ENCODE measurements around the gene LMBR1. TPM values are rescaled to one million over a fixed set of nuclear protein-coding genes. Genes with fewer than 3 reads are reported as not detected.

LMBR1 gene
- total and polyA plus RNA-seq, 2 of the 4 experiments (the other 2 are of a cell fraction) = 11.9 to 19.9 TPM

DNA sequence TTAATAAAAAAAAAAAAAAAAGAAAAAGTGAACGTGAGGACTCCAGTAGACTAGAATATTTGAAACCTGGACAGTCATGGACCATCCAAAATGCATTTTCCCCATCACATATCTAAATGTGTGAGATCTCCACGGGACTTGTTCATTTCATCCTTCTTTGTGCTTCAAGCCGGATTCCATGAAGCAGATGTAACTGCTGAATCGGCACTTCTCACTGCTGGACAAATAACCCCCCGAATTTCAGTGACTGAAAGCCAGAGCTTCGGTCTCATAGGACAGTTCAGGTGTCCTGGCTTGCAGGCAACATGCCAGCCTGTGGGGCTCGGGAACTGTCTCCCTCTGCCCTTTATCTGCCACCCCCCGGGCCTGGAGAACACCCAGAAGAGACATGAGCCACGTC, 219.1 kb downstream of the LMBR1 start:
- Histone ChIP-seq H4K5ac (ENCODE audit: low read depth, low read length) (no peak overlapping the region), H3K36me3 (ENCODE audit: control insufficient read depth, insufficient read depth, low read length) (peaks cover 9% of the 10 kb centered on the region; the same call in 1 of the 2 replicates), H2BK5ac (ENCODE audit: low read depth, low read length, poor library complexity, severe bottlenecking) (no peak overlapping the region), H3K27me3 (ENCODE audit: control insufficient read depth, insufficient read depth, low read length) (no peaks in the 10 kb centered on the region), H3K4me3 (ENCODE audit: insufficient read depth, low read depth, low read length) (no peak overlapping the region), H2BK120ac (ENCODE audit: low read depth, low read length) (no peak overlapping the region), H3K27ac (ENCODE audit: insufficient read depth, low read length) (no peak overlapping the region), H3K4me2 (ENCODE audit: low read depth, low read length) (no peak overlapping the region), H4K8ac (ENCODE audit: low read depth in 2 of 2, low read length in 2 of 2) (no peak overlapping the region), H3K9ac (ENCODE audit: low read depth, low read length) (no peak overlapping the region), H2AK9ac (replicated peaks; ENCODE audit: low read depth, low read length, poor library complexity) (no peak overlapping the region), H3K9me1 (ENCODE audit: insufficient read depth, low read length) (peaks cover 3% of the 10 kb centered on the region; the same call in 1 of the 2 replicates), H2BK15ac (ENCODE audit: low read depth, low read length) (no peak overlapping the region), H3K56ac (ENCODE audit: extremely low read depth, insufficient read depth, low read length) (no peak overlapping the region), H4K91ac (ENCODE audit: insufficient read depth, low read depth, low read length) (no peak overlapping the region), H4K20me1 (ENCODE audit: insufficient read depth, low read length) (no peaks in the 10 kb centered on the region), H3K4me1 (ENCODE audit: control insufficient read depth, insufficient read depth, low read length) (no peaks in the 10 kb centered on the region), H3K4ac (ENCODE audit: low read depth, low read length) (no peak overlapping the region), H2BK20ac (ENCODE audit: low read depth, low read length) (no peak overlapping the region), H3K9me3 (ENCODE audit: control insufficient read depth, insufficient read depth, low read length) (no peaks in the 10 kb centered on the region), H3K79me1 (ENCODE audit: low read depth in 1 of 2, low read length in 2 of 2) (no peaks in the 10 kb centered on the region), H3K14ac (replicated peaks; ENCODE audit: low read depth, low read length) (no peak overlapping the region), H3K23ac (ENCODE audit: low read depth, low read length) (no peak overlapping the region), H3K18ac (ENCODE audit: low read depth, low read length) (no peak overlapping the region), H2AK5ac (ENCODE audit: low read depth, low read length) (no peak overlapping the region), H2AFZ (replicated peaks; ENCODE audit: low read length, poor library complexity) (no peak overlapping the region)
- ATAC-seq (ENCODE audit: low read depth) (no peak), DNase-seq (no peak)
- TF ChIP-seq CHD1 (IDR thresholded peaks at IDR 0.05; ENCODE audit: low read depth, low read length) (no peak), MAFK (IDR thresholded peaks at IDR 0.05; ENCODE audit: low read depth, low read length) (peak; percentile 98)
- dilution Hi-C loops (cut with HindIII; ENCODE audit: low sequenced_read_pairs, unreplicated experiment) = no loop called here
- ChIA-PET POLR2A (ENCODE audit: unreplicated experiment) (no interaction called here), CTCF (no interaction called here)
- in situ Hi-C loops (cut with MboI; ENCODE audit: low sequenced_read_pairs) = no loop called here
- intact Hi-C loops (cut with micrococcal nuclease) = no loop called here
- no TSS peak for BruUV-seq (replicated peaks)
- 66% methylated on average over 2 of the region's 9 CpGs; no CpG with 5 or more reads in 1 of the 2 experiments for WGBS, 2 experiments (ENCODE audit: extremely low coverage in 2 of 2, insufficient read length in 1 of 2)

Measured in IMR-90 (cell line).